Fibroblast of the aortic adventitia (primary cell): Measurements from ENCODE around the gene LGALS3. TPM values are rescaled to one million over a fixed set of nuclear protein-coding genes. Genes with fewer than 3 reads are reported as not detected.

Experiments
- DNase-seq: peaks from one replicate; pipeline ENCODE4 v3.0.0-alpha.2; 2010; ENCODE audit warnings: low read depth
- H3K4me3 ChIP-seq: 2 replicates; pipeline ENCODE4 v1.5.1; 2011; ENCODE audit warnings: low read depth, mild to moderate bottlenecking, control low read depth, low read length, moderate library complexity
- CTCF ChIP-seq: IDR thresholded peaks from 2 replicates; pipeline ENCODE4 v1.5.1; 2011; ENCODE audit warnings: mild to moderate bottlenecking, low read length, control low read depth, inconsistent platforms; ENCODE audit not compliant: insufficient read depth
- total RNA-seq: library from RNA; depleted of rRNA; stranded (reverse); fragments of >200 nt; gene quantifications from 2 replicates; pipeline ENCODE4 v1.2.3, GENCODE V29; 2012; ENCODE audit warnings: low replicate concordance

The LGALS3 gene
- total RNA-seq, 1 donor: 475 TPM

- no peak for TF ChIP-seq CTCF
- DNase-seq: no peak
- no peak overlapping the region for H3K4me3 ChIP-seq
These were observed 14.3 kb upstream of the LGALS3 start for GRCh38 chr14:55114720-55115119.

DNA sequence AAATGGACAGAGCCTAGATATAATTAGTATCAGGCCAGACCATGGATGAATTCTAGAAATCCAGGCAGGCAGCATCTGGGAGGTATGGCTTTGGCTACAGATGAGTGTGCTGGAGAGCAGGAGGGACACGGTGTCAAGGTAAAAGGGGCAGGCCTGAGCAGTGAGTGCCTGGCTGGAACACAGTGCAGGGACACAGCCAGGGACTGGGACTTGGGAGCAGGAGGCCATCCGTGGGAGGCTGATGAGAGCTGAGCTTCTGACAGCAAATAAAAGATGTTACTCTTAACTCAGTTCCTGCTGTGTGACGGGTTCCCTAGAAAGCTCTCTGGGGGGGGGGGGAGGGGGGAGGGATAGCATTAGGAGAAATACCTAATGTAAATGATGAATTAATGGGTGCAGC is 13.6 kb upstream of the LGALS3 start:
- no peak overlapping the region for H3K4me3 ChIP-seq
- no peak for TF ChIP-seq CTCF
- no peak for DNase-seq

- DNase-seq: no peak
- no peak overlapping the region for H3K4me3 ChIP-seq
- no peak for TF ChIP-seq CTCF
These were observed 13.2 kb upstream of the LGALS3 start for GRCh38 chr14:55115861-55116245.

GRCh38 chr14:55116246-55117030 is 12.6 kb upstream of the LGALS3 start:
- DNase-seq: no peak
- no peak for TF ChIP-seq CTCF
- no peak overlapping the region for H3K4me3 ChIP-seq

GRCh38 chr14:55117803-55118441 is 11.1 kb upstream of the LGALS3 start:
- no peak overlapping the region for H3K4me3 ChIP-seq
- no peak for TF ChIP-seq CTCF
- DNase-seq: peak; percentile 87

- H3K4me3 ChIP-seq: no peak overlapping the region
- TF ChIP-seq CTCF: no peak
- no peak for DNase-seq
These were observed 10.3 kb upstream of the LGALS3 start for GRCh38 chr14:55118761-55119160.
